GM19239 (cell line): Measurements from ENCODE around the gene TRPM3.

Experiments used
- DNase-seq: peaks from one replicate; pipeline ENCODE4 v3.0.0; 2011; ENCODE audit warnings: low spot score; ENCODE audit not compliant: insufficient read length
- FAIRE-seq: peaks from 2 replicates; lab custom pipeline; 2011; peaks lifted over from hg19 to GRCh38; lab: Jason Lieb, UNC

The TRPM3 gene

DNA sequence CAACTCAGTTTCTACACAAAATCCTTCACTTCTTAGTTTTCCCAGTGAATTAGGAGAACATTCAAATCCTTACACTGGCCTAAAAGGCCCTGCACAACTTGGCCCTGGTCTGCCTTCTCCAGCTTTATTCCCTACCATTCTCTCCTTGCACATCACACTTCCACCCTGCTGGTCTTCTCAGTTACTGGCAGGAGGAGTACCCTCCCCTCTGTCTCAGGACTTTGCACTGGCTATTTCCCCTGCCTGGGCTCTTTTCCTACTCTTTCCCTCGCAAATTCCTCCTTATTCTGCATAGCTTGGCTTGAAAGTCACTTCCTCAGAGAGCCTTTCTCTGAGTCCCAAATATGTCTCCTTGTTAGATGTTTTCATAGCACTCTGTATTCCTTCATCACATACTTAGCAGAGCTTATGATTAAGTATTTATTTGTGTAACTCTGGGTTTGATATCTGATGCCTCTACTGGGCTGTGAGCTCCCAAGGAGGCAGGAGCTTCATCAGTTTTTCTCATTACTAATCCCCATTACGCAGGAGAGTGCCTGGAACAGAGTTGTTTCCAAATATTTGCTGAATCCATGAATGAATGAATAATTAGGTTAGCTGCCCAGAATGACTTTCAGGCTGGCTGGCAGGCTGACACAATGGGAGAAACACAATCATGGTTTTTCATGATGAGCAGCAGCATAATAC, 547.1 kb downstream of the TRPM3 start:
- no peak for FAIRE-seq
- DNase-seq: no peak

DNA sequence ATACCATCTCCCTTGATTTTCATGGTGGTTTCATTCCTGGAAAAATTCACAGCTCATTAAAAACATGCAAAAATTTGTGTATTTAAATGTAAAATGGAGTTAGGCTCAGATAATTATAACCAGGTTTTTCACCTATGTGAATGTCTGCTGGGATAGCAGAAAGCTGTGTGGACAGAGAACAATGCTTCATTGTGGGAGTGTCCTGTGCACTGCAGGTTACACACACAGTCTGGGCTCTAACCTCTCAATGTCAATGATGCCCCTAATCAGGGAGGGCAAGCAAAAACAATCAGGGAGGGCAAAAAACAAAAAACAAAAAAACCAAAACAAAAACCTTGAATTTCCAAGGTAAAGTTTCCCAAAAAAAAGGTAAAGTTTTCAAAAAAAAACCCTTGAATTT, 548.1 kb downstream of the TRPM3 start:
- no peak for FAIRE-seq
- no peak for DNase-seq

DNA sequence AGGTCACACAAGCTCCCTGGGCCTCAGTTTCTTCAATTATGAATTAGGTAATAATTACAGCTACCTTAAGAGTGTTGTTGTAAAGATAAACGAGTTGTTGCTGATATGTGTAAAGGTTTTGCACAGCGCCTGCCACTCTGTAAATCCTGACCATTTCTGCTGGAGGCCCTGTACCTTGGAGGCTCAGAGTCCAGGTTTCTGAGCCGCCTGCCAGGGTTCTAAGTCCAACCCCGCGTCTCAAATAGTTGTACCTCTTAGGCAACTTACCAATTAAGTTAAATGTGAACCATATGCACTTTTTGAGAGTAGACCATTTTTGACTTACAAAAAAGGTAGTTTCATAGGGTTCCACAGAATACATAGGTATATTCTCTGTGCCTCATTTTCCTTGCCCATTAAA, 550.2 kb downstream of the TRPM3 start:
- no peak for FAIRE-seq
- DNase-seq: no peak

DNA sequence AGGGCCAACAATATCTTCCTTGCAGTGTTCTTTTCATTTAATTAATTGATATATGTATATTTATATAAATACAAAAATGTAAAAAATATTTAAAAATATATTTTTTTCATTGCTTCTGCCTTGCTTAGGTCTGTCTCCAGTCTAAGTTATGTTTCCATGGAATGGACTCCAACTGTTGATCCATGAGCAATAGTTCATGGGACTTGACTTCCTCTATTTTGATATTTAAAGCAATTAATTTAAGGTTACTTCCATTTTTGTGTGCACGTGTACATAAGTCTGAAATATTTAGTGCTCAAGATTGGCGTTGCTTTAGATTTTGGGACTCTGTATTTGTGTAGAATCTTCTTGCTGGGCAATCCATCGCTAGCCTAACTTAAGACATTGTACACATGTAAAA, 551.6 kb downstream of the TRPM3 start:
- DNase-seq (no peak), FAIRE-seq (no peak)

DNA sequence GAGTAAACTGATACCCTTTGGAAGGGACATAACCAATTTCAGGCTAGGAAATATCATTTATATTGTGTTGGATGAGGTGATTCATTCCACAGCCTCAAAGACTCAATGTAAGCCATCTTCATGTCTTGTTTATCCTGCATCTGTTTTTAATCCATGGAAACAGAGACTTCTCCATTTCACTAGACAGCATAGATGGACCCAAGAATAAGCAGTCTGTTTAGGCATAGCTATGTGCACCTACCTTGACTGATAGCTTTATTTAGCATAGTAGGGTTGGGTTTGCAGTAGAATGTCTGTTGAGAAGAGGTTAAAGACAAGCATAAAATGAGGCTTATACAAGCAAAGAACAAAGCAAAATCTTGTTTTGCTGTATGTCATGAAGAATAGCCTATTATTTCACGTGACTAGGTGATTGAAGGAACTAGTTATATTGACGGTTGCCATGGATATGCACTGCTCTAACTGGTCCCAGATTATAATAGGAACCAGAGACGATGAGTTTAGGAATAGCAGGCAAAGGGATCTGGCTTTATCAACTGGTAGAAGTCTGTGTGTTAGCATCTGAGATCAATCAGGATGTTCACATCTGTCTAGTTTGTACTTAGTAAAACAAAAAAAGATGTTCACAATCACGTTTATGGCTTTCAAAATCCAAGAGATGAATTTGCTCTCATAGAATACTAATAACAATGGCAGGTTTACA, 552.2 kb downstream of the TRPM3 start:
- FAIRE-seq (no peak), DNase-seq (no peak)

DNA sequence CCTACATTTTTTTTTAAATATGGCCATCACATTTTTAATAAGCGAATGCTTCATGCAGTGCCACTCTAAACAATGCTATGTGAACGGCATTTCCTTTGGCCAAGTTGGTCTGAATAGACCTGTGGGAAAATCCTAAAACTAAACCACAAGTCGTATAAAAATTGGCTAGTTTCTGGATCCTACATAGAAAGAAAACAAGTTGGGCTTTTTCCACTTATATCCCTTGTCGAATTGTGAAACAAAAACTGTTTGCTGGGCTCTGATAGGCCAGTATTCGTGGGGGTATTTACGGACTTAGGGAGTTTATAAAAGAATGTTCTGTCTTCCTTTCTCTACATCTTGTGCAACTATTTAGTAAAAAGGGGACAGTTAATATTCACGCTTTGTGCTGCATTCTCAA, 553.9 kb downstream of the TRPM3 start:
- DNase-seq (no peak), FAIRE-seq (no peak)

DNA sequence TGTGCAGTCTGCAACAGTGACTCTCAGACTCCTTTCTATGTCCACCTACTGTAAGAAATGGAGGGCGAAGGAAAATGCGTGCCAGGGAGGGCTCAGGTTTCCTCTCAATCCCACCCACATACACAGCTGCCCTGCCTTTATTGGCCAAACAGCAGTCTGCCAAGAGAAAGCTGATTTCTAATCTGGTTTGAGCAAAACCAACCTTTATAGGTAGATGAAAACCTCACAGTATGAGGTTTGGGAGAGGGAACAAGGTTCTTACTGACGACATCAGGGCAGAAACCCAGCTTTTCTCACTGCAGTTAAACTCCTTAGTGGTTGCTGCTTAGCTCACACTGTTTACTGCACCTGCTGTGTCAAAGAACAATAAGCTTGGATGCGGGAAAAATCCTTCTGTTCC, 554.7 kb downstream of the TRPM3 start:
- DNase-seq (no peak), FAIRE-seq (no peak)

DNA sequence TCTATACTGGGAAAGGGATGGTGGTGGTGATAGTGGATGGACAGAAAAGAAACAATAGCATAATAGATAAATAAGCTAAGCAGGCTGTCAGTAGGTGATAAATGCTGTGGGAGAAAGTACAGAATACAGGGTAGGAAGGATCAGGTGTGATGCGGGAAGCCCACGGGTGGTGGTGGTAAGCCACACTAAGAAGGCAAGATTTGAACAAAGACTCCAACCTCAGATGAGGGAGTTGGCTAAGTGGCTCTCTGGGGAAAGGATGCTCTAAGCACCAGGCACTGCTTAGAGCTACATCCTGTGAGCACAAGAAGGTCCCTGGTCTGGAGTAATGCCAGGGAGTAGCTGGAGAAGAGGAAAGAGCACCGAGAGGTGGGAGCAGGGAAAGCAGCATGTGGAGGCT, 555.4 kb downstream of the TRPM3 start:
- DNase-seq (no peak), FAIRE-seq (no peak)

DNA sequence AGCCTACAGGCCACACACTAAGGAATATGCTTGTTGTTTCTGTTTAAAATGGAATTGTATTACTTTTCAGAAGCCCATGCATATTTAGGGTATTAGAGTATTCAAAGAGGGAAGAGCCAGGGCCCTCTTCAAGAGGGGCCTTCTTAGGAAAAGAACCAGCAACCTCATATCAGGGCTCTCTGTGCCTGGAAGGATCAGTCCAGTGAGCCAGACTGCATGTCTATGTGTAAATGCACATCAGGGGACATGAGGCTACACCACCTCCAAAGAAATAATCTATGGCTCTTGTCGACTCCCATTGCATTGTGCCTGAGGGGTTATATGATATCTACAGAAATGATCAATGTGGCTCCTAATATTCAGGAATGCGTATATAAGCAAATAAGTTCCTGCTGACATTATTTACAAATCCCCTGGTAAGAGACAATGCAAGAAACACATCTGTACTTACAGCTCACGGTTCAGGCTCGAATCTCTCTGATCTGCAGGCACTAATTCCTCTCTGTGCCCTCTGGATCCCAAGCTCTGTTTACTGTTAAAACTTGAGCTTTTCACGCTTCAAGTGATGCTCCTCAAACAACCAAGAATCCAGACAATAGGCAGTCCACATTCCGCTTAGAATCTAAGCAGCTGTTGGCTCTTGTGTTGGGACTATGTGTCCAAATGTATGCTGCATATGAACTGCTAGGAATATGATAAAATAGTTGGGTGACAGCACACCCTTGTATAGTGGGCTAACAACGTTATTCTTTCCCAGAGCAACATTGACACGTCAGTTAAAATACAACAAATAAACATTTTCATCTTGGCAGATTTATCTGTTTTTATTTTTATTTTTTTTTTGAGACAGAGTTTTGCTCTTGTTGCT, 556.7 kb downstream of the TRPM3 start:
- FAIRE-seq (peak; percentile 70), DNase-seq (no peak)

DNA sequence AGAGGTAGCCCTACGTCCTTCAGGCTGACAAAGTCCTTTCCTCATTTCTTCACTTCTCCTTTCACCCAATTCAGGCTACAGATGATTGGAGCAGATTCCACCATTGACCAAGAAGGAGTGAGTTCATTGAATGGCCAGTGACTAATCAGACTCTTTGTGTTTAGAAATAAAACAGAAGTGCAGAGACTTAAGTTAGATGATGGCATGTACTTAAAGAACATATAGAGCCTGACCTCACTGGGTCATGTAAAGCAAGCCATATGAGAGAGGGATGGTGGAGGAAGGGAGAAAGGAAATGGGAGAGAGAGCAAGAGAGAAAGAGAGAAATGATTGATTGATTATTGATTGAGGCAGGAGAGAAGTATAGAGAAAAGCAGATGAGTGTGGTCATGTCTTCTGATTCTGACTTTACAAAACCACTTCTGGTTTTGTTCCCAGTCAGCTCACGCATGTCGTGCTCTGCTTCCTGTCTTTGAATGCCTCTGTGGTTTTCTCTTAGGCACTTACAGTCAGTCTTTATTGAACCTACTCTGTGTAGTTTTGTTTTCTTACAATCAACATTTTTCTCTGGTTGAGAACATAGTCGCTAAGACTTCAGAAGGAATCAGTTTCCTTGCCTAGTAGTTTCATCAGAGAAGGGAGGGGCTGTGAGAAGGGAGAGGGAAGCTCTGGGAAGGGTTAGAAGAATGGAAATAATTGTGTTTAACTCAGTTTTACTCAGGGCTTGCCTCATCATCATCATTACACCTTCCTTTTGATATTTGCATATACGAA, 557.8 kb downstream of the TRPM3 start:
- DNase-seq: peak; percentile 51
- FAIRE-seq: peak; percentile 99

DNA sequence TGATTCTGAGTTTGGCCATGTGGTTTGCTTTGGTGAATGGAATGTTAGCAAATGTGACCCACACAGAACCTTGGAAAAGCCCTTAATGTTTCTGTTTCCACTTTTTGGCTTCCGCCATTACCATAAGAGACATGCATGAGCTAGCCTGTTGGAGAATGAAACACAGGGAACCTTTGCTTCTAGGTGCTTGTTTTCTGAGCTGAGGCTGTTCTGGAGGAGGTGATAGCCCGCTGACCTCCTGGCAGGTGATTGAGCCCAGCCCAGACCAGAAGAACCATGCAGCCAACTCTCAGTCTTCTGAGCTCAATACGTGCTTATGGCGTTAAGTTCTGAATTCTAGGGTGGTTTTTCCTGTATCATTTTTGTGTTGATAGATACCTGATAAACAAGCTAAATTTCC, 558.4 kb downstream of the TRPM3 start:
- DNase-seq (no peak), FAIRE-seq (no peak)

DNA sequence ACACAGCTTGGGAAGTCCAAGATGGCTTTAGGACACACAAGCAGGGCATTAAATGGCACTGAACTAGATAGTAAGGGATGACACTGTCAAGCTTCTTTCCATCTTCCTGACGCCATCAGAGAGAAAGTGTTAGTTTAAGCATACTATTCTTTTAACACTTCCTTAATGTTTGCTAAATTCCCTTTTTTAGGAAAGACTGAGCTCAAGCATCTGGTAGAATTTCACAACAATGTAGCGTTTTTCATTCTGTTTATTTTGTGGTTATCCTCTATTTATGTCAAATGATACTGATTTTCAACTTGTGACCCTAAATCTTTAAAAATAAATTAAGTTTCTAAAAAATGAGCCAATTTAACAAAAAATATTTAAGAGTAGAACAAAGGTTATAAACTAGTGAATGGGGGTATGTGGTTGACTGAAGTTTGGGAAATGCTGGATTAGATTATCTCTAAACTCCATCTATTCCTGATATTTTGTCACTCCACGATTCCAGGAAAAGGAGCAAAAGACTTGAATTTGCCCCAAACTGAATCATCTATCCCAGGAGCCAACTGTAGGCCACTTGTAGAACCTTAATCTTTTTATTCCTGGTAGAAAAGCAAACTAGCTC, 559.5 kb downstream of the TRPM3 start:
- DNase-seq (no peak), FAIRE-seq (no peak)

DNA sequence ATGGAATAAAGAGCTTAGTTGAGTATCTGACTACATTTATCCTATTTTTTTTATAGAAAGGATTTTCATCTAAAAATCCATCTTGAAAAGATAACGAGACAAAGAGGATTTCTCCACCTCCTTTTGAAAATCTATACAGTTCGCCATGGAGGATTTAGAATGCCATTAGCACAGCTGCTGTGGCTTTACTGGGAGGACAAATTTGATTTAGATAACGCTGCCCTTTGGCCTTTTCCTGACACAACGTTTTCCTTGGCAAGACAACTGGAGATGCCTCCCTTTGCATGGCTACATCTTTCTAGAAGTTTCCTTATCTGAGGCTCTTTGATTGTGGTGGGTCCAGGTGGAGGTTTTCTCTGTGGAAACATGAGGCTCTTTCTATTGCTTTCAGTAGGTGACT, 560.3 kb downstream of the TRPM3 start:
- FAIRE-seq: no peak
- no peak for DNase-seq

DNA sequence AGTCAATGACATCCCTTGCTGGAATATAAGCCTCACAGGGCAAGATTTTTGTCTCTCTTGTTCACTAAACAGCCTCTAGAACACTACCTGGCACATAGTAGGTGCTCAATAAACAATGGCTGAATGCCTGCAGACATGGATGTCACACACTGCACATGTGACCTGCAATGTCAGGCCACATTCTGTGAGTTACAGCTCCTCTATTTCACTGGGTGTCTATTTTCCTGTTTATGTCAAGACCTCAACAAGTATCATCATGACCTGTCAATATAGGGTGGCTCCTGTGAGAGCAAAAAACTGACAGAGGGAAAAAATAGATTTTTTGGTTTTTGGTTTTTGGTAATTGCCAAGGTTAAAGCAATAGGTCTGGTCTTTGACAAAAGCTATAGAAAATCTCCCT, 562.3 kb downstream of the TRPM3 start:
- no peak for DNase-seq
- no peak for FAIRE-seq

DNA sequence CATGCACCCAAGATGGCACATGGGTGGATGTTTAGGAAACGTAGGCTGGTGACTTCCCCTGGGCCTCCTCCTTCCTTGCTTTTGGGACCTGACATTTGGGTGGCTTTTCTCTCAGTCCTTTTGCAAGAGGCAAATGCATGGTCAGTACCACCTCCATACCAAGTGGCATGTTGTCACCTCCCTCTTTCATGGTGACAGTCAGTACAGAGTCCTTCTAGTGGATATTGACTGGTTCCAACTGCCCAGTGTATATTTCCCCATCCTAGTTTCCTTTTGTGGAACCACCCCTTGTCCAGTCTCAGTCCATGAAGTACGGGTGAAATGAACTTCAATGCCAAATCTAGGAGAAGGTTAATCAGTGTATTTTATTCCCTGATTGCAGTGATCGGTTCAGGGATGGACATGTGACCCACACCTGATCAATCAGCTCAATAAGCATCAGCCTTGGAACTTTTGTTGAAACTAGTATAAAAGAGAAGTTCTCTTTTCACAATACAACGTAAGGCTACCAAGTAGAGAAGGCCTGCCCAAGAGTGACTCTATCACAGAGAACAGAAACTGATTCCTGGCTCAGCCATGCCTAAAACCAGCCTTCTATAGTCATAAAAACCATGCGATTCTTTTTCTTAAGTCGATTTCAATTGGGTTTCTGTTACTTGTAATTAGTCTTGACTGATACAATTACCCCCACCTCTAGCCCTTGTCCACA, 563.6 kb downstream of the TRPM3 start:
- DNase-seq (peak; percentile 15), FAIRE-seq (peak; percentile 93)

DNA sequence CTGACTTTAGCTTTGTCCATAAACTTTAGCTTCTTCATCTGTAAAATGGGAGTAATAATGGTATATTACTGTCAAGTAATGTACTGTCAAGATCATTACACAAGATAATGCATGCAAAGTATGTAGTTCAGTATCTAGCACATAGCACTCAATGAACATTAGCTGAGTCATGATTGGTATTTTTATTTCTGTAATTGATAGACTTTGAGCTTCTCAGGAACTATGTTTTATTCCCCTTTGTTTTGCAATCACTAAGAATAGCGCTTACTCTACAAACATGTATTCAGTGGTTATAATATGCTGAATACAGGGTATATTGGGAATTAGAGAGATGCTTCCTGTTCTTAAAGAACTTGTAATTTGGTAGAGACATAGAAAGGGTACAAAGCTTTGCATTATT, 564.6 kb downstream of the TRPM3 start:
- FAIRE-seq (no peak), DNase-seq (no peak)

DNA sequence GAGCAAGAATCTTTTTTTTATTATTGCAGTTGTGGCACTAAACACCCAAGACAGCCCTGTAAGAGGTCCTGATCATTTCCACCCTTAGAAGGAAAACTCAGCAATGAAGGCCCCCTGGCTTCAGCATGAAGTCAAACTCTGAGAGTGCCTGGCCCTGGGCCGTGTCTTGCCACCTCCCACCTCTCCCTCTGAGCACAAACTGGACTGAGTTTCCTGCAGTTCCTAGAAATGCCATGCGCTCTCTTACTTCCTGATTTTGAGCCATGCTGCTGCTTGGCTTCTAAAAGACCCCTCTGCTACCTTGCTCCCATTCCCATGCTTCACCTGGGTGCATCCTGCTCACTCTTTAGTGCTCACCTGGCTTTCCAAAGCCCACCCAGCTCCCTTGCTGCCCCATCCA, 566.5 kb downstream of the TRPM3 start:
- no peak for DNase-seq
- FAIRE-seq: no peak

DNA sequence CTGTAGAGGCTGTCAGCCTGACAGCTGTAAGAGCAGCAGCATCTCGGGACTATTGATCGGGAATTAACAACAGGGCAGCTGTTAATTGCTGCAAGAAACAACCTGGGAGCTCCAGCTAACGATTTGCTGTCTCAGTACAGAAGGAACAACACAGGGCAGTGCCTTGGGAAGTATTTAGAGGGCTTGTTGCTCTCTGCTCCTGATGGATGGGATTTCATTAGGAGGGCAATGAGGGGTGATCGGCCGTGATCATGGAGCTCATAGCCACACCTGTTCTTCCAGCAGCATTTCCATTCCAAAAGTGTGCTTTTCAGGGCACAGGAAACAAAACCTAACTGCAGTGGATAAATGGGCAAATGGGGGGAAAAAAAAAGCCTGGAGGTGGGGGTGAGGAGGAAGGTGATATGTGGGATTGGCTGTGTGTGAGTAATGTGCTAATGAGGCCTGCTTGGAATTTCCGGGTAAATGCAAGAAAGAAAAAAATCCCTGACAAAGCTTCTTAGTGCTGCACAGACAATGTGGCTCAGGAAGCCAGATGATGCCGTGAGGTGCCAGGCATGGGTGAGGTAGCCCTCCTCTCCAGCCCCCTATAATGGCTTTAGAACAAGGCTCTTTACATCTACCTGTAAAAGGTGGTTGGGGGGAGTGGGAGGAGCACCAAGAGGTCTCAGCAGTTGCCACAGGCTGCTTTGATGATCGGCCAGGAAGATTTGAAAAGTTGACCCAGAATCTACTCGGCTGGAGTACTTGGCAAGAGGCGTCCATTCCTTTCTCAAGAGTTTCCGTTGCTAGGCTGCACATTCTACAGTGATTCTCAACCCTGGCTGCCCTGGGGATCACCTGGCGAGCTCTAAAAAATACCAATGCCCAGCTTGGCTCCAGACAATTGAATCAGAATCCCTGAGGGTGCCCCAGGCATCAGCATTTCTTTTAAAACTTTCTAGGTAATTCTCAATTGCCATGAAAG, 567.4 kb downstream of the TRPM3 start:
- FAIRE-seq (no peak), DNase-seq (no peak)
